ENCODE results near the gene RPS6KL1.

RPS6KL1 gene

GRCh38 chr14:74860899-74861733 lies 61.9 kb downstream of the RPS6KL1 start:
- H3K79me2 ChIP-seq (ENCODE audit: insufficient read depth, low read length) = no peaks in the 10 kb centered on the region
- no peak overlapping the region for H3K4me3 ChIP-seq (ENCODE audit: low read length, poor library complexity, severe bottlenecking)
- H3K9ac ChIP-seq (ENCODE audit: low read depth, low read length, poor library complexity, severe bottlenecking) = no peak overlapping the region
- H3K4me2 ChIP-seq (ENCODE audit: low read depth, low read length, poor library complexity, severe bottlenecking) = no peak overlapping the region
- no peaks in the 10 kb centered on the region for H4K20me1 ChIP-seq (ENCODE audit: insufficient read depth, low read length, poor library complexity, severe bottlenecking)
- no peaks in the 10 kb centered on the region for H3K9me3 ChIP-seq (ENCODE audit: insufficient read depth, low read depth, low read length)
- H3K4me1 ChIP-seq (ENCODE audit: insufficient read depth, low read length, poor library complexity, severe bottlenecking) = no peaks in the 10 kb centered on the region
- H3K9me2 ChIP-seq (replicated peaks; ENCODE audit: low read depth, low read length) = no peaks in the 10 kb centered on the region
- H3F3A ChIP-seq (ENCODE audit: low read depth) = no peaks in the 10 kb centered on the region
- H3K36me3 ChIP-seq (ENCODE audit: insufficient read depth, low read length) = no peaks in the 10 kb centered on the region
- H2AFZ ChIP-seq (ENCODE audit: low read length) = no peak overlapping the region
- TF ChIP-seq EZH2phosphoT487 (IDR thresholded peaks at IDR 0.05; ENCODE audit: borderline replicate concordance) = no peak
- peak; percentile 88 for TF ChIP-seq CTCF (conservative IDR thresholded peaks at IDR 0.05; ENCODE audit: low read length)
- no peaks in the 10 kb centered on the region for H3K27me3 ChIP-seq (ENCODE audit: insufficient read depth, low read length, poor library complexity, severe bottlenecking)

- Histone ChIP-seq H2AFZ (ENCODE audit: low read length) (no peak overlapping the region), H4K20me1 (ENCODE audit: insufficient read depth, low read length, poor library complexity, severe bottlenecking) (no peaks in the 10 kb centered on the region), H3F3A (ENCODE audit: low read depth) (no peaks in the 10 kb centered on the region), H3K9me3 (ENCODE audit: insufficient read depth, low read depth, low read length) (no peaks in the 10 kb centered on the region), H3K9ac (ENCODE audit: low read depth, low read length, poor library complexity, severe bottlenecking) (no peak overlapping the region), H3K79me2 (ENCODE audit: insufficient read depth, low read length) (no peaks in the 10 kb centered on the region), H3K4me2 (ENCODE audit: low read depth, low read length, poor library complexity, severe bottlenecking) (no peak overlapping the region), H3K36me3 (ENCODE audit: insufficient read depth, low read length) (no peaks in the 10 kb centered on the region), H3K9me2 (replicated peaks; ENCODE audit: low read depth, low read length) (no peaks in the 10 kb centered on the region), H3K4me3 (ENCODE audit: low read length, poor library complexity, severe bottlenecking) (no peak overlapping the region), H3K4me1 (ENCODE audit: insufficient read depth, low read length, poor library complexity, severe bottlenecking) (no peaks in the 10 kb centered on the region), H3K27me3 (ENCODE audit: insufficient read depth, low read length, poor library complexity, severe bottlenecking) (no peaks in the 10 kb centered on the region)
- no peak for TF ChIP-seq CTCF (conservative IDR thresholded peaks at IDR 0.05; ENCODE audit: low read length)
- TF ChIP-seq EZH2phosphoT487 (IDR thresholded peaks at IDR 0.05; ENCODE audit: borderline replicate concordance) = no peak
Measured at GRCh38 chr14:74859757-74860552, 63.1 kb downstream of the RPS6KL1 start.

- Histone ChIP-seq H3F3A (ENCODE audit: low read depth) (no peaks in the 10 kb centered on the region), H3K27me3 (ENCODE audit: insufficient read depth, low read length, poor library complexity, severe bottlenecking) (no peaks in the 10 kb centered on the region), H2AFZ (ENCODE audit: low read length) (no peak overlapping the region), H3K4me3 (ENCODE audit: low read length, poor library complexity, severe bottlenecking) (no peak overlapping the region), H3K9me2 (replicated peaks; ENCODE audit: low read depth, low read length) (no peaks in the 10 kb centered on the region), H4K20me1 (ENCODE audit: insufficient read depth, low read length, poor library complexity, severe bottlenecking) (no peaks in the 10 kb centered on the region), H3K36me3 (ENCODE audit: insufficient read depth, low read length) (no peaks in the 10 kb centered on the region), H3K9me3 (ENCODE audit: insufficient read depth, low read depth, low read length) (no peaks in the 10 kb centered on the region), H3K4me1 (ENCODE audit: insufficient read depth, low read length, poor library complexity, severe bottlenecking) (no peaks in the 10 kb centered on the region), H3K9ac (ENCODE audit: low read depth, low read length, poor library complexity, severe bottlenecking) (no peak overlapping the region), H3K79me2 (ENCODE audit: insufficient read depth, low read length) (no peaks in the 10 kb centered on the region), H3K4me2 (ENCODE audit: low read depth, low read length, poor library complexity, severe bottlenecking) (no peak overlapping the region)
- no peak for TF ChIP-seq CTCF (conservative IDR thresholded peaks at IDR 0.05; ENCODE audit: low read length)
- TF ChIP-seq EZH2phosphoT487 (IDR thresholded peaks at IDR 0.05; ENCODE audit: borderline replicate concordance) = no peak
Measured at GRCh38 chr14:74858022-74858421, 65.0 kb downstream of the RPS6KL1 start.

All from Loucy (cell line).